Measurements from ENCODE around the gene MYBPC3.

Gene MYBPC3

GRCh38 chr11:47314992-47315391 is 37.5 kb downstream of the MYBPC3 start:
- DNase-seq: no peak

- DNase-seq: no peak
Observed at GRCh38 chr11:47308050-47308823, 44.3 kb downstream of the MYBPC3 start.

GRCh38 chr11:47306484-47306844 is 46.0 kb downstream of the MYBPC3 start:
- DNase-seq: no peak

GRCh38 chr11:47305734-47306483 is 46.6 kb downstream of the MYBPC3 start:
- DNase-seq: no peak

GRCh38 chr11:47302853-47303252 is 49.6 kb downstream of the MYBPC3 start:
- no peak for DNase-seq

GRCh38 chr11:47299078-47299477 is 53.4 kb downstream of the MYBPC3 start:
- DNase-seq: no peak

GRCh38 chr11:47296045-47296444 is 56.5 kb downstream of the MYBPC3 start:
- DNase-seq: no peak

- no peak for DNase-seq
Observed at GRCh38 chr11:47295385-47295784, 57.1 kb downstream of the MYBPC3 start.

GRCh38 chr11:47289856-47290255 is 62.6 kb downstream of the MYBPC3 start:
- no peak for DNase-seq

- no peak for DNase-seq
Observed at GRCh38 chr11:47288066-47288465, 64.4 kb downstream of the MYBPC3 start.

- no peak for DNase-seq
Observed at GRCh38 chr11:47285969-47286770, 66.3 kb downstream of the MYBPC3 start.

- no peak for DNase-seq
Observed at GRCh38 chr11:47284151-47284550, 68.4 kb downstream of the MYBPC3 start.

- no peak for DNase-seq
Observed at GRCh38 chr11:47282462-47282861, 70.0 kb downstream of the MYBPC3 start.
